Ishikawa (cell line): ENCODE results near the gene THSD4.

ENCODE experiments used
- CEBPB ChIP-seq: IDR thresholded peaks from 2 replicates; pipeline ENCODE4 v1.6.1; 2012
- CREB1 ChIP-seq: IDR thresholded peaks from 2 replicates; pipeline ENCODE4 v1.6.1; 2012; ENCODE audit warnings: low read depth
- EGR1 ChIP-seq: IDR thresholded peaks from 2 replicates; pipeline ENCODE4 v1.6.1; 2012
- EP300 ChIP-seq: IDR thresholded peaks from 2 replicates; pipeline ENCODE4 v1.6.1; 2012; ENCODE audit warnings: borderline replicate concordance
- FOXM1 ChIP-seq: IDR thresholded peaks from 2 replicates; pipeline ENCODE4 v1.6.1; 2012; ENCODE audit warnings: low read depth, borderline replicate concordance
- NFIC ChIP-seq: IDR thresholded peaks from 2 replicates; pipeline ENCODE4 v1.6.1; 2012
- RAD21 ChIP-seq: IDR thresholded peaks from 2 replicates; pipeline ENCODE4 v1.6.1; 2012; ENCODE audit warnings: low read depth
- TAF1 ChIP-seq: IDR thresholded peaks from 2 replicates; pipeline ENCODE4 v1.6.1; 2012; ENCODE audit warnings: low read depth, mild to moderate bottlenecking
- TCF12 ChIP-seq: IDR thresholded peaks from 2 replicates; pipeline ENCODE4 v1.6.1; 2012; ENCODE audit warnings: low read depth
- TEAD4 ChIP-seq: IDR thresholded peaks from 2 replicates; pipeline ENCODE4 v1.6.1; 2012
- YY1 ChIP-seq: IDR thresholded peaks from 2 replicates; pipeline ENCODE4 v1.6.1; 2012; ENCODE audit warnings: low read depth
- ZBTB7A ChIP-seq: IDR thresholded peaks from 2 replicates; pipeline ENCODE4 v1.6.1; 2012; ENCODE audit warnings: low read depth
- TF ChIP-seq, protein P1 (sequence below): IDR thresholded peaks from 2 replicates; pipeline ENCODE4 v1.6.1; 2012
- TF ChIP-seq, protein P2 (sequence below): IDR thresholded peaks from 2 replicates; pipeline ENCODE4 v1.6.1; 2012
- TF ChIP-seq, protein P3 (sequence below): IDR thresholded peaks from 2 replicates; pipeline ENCODE4 v1.6.1; 2012; ENCODE audit warnings: low read depth, mild to moderate bottlenecking

THSD4 gene

DNA sequence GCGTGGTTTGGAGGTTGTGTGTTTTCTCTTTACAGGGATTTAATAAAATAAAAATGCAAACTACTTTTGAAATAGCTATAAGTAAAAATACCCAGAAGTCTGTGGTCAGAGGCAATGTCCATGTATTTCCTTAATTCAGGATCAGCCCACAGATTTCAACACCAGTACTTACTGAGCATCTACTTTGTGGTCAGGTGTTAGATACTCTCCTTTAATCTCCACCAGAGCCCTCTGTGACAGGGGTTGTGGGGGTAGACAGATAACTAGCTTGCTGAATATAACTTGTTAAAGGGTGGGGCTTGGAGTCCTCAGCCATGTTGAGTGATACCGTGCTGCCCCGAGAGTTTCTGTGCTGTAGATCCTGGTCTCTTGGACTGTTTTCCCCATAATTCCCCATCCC, 451.0 kb downstream of the THSD4 start:
- TF ChIP-seq YY1 (no peak), TCF12 (no peak), FOXM1 (no peak), EGR1 (no peak), NFIC (no peak), CREB1 (no peak), EP300 (no peak), ZBTB7A (no peak), RAD21 (no peak), TAF1 (no peak), TEAD4 (no peak), CEBPB (no peak)
- TF ChIP-seq, protein P1, sequence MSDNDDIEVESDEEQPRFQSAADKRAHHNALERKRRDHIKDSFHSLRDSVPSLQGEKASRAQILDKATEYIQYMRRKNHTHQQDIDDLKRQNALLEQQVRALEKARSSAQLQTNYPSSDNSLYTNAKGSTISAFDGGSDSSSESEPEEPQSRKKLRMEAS: no peak
- TF ChIP-seq, protein P2, sequence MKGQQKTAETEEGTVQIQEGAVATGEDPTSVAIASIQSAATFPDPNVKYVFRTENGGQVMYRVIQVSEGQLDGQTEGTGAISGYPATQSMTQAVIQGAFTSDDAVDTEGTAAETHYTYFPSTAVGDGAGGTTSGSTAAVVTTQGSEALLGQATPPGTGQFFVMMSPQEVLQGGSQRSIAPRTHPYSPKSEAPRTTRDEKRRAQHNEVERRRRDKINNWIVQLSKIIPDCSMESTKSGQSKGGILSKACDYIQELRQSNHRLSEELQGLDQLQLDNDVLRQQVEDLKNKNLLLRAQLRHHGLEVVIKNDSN: no peak
- TF ChIP-seq, protein P3, sequence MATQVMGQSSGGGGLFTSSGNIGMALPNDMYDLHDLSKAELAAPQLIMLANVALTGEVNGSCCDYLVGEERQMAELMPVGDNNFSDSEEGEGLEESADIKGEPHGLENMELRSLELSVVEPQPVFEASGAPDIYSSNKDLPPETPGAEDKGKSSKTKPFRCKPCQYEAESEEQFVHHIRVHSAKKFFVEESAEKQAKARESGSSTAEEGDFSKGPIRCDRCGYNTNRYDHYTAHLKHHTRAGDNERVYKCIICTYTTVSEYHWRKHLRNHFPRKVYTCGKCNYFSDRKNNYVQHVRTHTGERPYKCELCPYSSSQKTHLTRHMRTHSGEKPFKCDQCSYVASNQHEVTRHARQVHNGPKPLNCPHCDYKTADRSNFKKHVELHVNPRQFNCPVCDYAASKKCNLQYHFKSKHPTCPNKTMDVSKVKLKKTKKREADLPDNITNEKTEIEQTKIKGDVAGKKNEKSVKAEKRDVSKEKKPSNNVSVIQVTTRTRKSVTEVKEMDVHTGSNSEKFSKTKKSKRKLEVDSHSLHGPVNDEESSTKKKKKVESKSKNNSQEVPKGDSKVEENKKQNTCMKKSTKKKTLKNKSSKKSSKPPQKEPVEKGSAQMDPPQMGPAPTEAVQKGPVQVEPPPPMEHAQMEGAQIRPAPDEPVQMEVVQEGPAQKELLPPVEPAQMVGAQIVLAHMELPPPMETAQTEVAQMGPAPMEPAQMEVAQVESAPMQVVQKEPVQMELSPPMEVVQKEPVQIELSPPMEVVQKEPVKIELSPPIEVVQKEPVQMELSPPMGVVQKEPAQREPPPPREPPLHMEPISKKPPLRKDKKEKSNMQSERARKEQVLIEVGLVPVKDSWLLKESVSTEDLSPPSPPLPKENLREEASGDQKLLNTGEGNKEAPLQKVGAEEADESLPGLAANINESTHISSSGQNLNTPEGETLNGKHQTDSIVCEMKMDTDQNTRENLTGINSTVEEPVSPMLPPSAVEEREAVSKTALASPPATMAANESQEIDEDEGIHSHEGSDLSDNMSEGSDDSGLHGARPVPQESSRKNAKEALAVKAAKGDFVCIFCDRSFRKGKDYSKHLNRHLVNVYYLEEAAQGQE: no peak

DNA sequence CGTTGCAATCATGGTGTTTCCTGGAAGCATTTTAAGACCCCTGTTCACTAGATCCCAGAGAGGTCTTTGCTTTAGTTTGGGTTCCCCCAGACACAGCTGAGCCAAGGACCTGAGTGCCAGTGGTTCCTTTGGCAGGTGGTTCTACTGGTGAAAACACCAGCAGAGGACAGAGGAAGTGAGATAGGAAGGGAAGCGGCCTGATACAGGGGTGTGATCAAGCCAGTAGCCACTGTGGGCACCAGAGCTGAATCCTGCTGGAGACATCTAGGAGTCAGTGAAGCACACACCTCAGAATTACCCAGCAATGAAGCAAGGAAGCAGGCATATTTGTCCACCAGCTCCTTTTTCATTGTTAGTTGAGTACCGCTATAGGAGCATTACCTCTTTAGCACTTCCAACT, 451.9 kb downstream of the THSD4 start:
- TF ChIP-seq EGR1 (no peak), YY1 (no peak), ZBTB7A (no peak), FOXM1 (no peak), CEBPB (no peak), TAF1 (no peak), NFIC (no peak), TEAD4 (no peak), TCF12 (no peak), CREB1 (no peak)
- TF ChIP-seq, protein P2: no peak
- TF ChIP-seq, protein P1: no peak

DNA sequence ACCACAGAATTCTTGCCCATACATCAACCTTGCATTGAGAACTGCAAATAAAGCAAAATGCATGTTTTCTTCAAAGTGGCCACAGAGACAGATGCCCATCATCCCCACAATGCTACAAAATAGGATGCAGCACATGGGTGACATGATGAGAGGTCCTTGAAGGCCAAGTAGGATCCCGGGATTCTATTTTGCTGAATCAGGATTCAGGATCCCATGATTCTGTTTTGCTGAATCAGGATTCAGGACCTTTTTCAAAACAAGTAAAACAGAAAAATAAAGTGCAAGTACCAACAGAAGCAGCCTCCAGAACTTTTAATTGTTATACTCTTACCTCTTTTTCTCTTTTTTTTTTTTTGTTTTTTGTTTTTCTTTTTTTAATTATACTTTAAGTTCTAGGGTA, 453.0 kb downstream of the THSD4 start:
- TF ChIP-seq RAD21 (no peak), TCF12 (no peak), YY1 (no peak), CREB1 (no peak), FOXM1 (no peak), NFIC (no peak)
- TF ChIP-seq, protein P2: no peak

DNA sequence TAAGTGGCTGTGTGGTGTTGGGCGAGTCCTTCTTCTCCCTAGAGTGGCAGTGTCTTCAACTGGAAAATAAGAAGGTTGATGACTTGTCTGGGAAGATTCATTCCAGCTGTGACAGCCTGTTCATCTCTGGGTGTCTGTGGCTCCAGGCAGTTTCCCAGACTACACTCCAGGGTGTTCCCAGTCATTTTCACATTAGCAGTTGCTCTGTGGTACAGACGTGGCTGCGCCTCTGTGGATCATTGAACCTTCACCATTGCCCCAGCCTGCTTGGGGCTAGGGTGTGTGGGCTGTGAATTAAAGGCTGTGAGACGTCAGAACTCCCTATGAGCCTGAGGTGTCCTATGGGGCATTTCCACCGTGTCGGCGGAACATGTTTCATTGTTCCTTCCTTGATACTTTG, 455.5 kb downstream of the THSD4 start:
- TF ChIP-seq RAD21 (no peak), EGR1 (no peak), TEAD4 (no peak), FOXM1 (no peak), ZBTB7A (no peak), CREB1 (no peak), TAF1 (no peak), YY1 (no peak), NFIC (no peak), EP300 (no peak), TCF12 (no peak), CEBPB (no peak)
- TF ChIP-seq, protein P2: no peak
- TF ChIP-seq, protein P1: no peak
- TF ChIP-seq, protein P3: no peak

DNA sequence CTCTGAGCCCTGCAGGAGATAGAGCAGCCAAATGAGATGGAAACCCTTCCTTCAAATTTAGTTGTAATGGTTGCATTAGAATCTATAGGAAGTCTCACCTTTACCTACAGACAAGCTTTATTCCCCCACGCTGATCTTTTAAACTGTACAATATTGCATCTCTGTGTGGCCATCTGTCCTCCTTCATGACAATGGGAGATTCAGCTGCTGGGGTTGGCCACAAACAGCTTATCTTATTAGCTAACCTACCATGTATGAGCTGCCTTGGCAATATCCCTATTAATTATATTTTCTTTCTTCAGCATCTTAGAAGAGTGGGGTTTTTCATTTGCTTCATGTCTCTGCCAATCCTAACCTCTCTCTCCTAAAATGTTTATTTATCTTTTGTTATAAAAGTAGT, 456.4 kb downstream of the THSD4 start:
- TF ChIP-seq EP300 (no peak), RAD21 (no peak)
- TF ChIP-seq, protein P3: no peak
